BE2C (cell line): ENCODE data around the gene SURF4.

ENCODE experiments used
- DNase-seq: peaks from one replicate; pipeline ENCODE4 v3.0.0-alpha.2; 2020
- H3K27me3 ChIP-seq: fragments of 250-450 bp; sonication (Bioruptor Pico); 2 replicates; pipeline ENCODE4 v1.5.1; 2020; ENCODE audit warnings: mild to moderate bottlenecking
- H3K36me3 ChIP-seq: fragments of 250-450 bp; sonication (Bioruptor Pico); 2 replicates; pipeline ENCODE4 v1.5.1; 2020; ENCODE audit warnings: mild to moderate bottlenecking
- H3K4me1 ChIP-seq: fragments of 250-450 bp; sonication (Bioruptor Pico); 2 replicates; pipeline ENCODE4 v1.5.1; 2020
- H3K4me3 ChIP-seq: 2 replicates; pipeline ENCODE4 v1.5.1; 2011; ENCODE audit warnings: low read depth, low read length
- H3K9me3 ChIP-seq: fragments of 250-450 bp; sonication (Bioruptor Pico); 2 replicates; pipeline ENCODE4 v1.5.1; 2020
- CTCF ChIP-seq: IDR thresholded peaks from 2 replicates; pipeline ENCODE4 v1.5.1; 2012; ENCODE audit warnings: mild to moderate bottlenecking, low read depth, low read length

Gene SURF4

GRCh38 chr9:133345596-133345995, 30.3 kb downstream of the SURF4 start:
- Histone ChIP-seq H3K9me3 (no peaks in the 10 kb centered on the region), H3K4me3 (no peak overlapping the region), H3K4me1 (no peaks in the 10 kb centered on the region; the same call in 1 of the 2 replicates), H3K36me3 (peaks cover 81% of the 10 kb centered on the region), H3K27me3 (no peaks in the 10 kb centered on the region)
- no peak for TF ChIP-seq CTCF
- DNase-seq = no peak

DNA sequence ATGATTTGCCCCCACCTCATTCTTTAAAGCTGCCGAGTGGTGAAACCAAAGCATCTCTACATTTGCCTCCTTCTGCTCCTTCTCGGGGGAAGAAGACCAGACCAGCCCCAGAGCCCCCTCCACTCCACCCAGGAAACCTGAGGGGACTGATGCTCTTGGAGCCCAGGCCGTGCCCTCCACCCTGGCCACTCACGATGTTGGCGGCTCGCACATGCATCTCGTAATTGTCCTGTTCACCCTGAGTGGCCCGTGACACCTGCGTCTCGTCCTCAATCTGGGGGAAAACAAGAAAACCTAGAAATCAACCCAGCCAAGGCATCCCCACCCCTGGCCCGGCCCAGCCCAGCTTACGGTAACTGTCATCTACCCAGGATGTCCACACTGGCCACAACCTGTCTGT, 30.9 kb downstream of the SURF4 start:
- no peak for DNase-seq
- H3K36me3 ChIP-seq = peaks cover 81% of the 10 kb centered on the region

GRCh38 chr9:133344071-133344470, 31.8 kb downstream of the SURF4 start:
- Histone ChIP-seq H3K27me3 (no peaks in the 10 kb centered on the region), H3K9me3 (no peaks in the 10 kb centered on the region), H3K4me1 (no peaks in the 10 kb centered on the region; the same call in 1 of the 2 replicates), H3K4me3 (no peak overlapping the region), H3K36me3 (peaks cover 77% of the 10 kb centered on the region)
- DNase-seq = no peak
- TF ChIP-seq CTCF = no peak

More for the DNA sequence above, 30.9 kb downstream of the SURF4 start:
- Histone ChIP-seq H3K27me3 (no peaks in the 10 kb centered on the region), H3K9me3 (no peaks in the 10 kb centered on the region), H3K4me1 (no peaks in the 10 kb centered on the region; the same call in 1 of the 2 replicates), H3K4me3 (no peak overlapping the region)
- TF ChIP-seq CTCF = no peak

DNA sequence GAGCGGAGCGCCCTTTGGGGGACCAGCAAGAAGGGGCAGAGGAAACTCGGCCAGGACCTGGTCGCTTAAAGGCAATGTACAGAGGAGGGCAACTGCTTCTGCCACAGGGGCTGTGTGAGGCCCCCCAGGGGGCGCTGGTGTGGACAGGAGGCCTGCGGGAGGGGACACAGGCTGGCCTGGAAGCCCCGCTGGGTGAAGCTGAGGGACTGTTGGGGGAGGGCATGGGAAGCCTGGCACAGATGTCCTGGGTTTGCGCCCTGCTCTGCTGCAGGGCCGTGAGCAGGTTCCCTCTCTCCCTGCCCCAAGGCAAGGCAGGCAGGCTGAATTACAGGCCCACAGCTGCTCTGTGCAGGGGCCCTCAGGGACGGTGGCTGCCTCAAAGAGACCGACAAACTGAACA, 33.3 kb downstream of the SURF4 start:
- peak; percentile 51 for TF ChIP-seq CTCF
- Histone ChIP-seq H3K27me3 (no peaks in the 10 kb centered on the region), H3K4me3 (no peak overlapping the region), H3K9me3 (no peaks in the 10 kb centered on the region), H3K4me1 (no peaks in the 10 kb centered on the region; the same call in 1 of the 2 replicates), H3K36me3 (peaks cover 67% of the 10 kb centered on the region)
- DNase-seq = peak; percentile 74

GRCh38 chr9:133342069-133342406, 33.8 kb downstream of the SURF4 start:
- no peak for DNase-seq
- H3K27me3 ChIP-seq = no peaks in the 10 kb centered on the region
- peak; percentile 46 for TF ChIP-seq CTCF
- no peaks in the 10 kb centered on the region; the same call in 1 of the 2 replicates for H3K4me1 ChIP-seq
- H3K4me3 ChIP-seq = no peak overlapping the region
- H3K9me3 ChIP-seq = no peaks in the 10 kb centered on the region
- peaks cover 67% of the 10 kb centered on the region for H3K36me3 ChIP-seq

- peaks cover 67% of the 10 kb centered on the region for H3K36me3 ChIP-seq
Measured at GRCh38 chr9:133341369-133342068, 34.3 kb downstream of the SURF4 start.

More at GRCh38 chr9:133341369-133342068, 34.3 kb downstream of the SURF4 start:
- Histone ChIP-seq H3K9me3 (no peaks in the 10 kb centered on the region), H3K4me1 (no peaks in the 10 kb centered on the region; the same call in 1 of the 2 replicates), H3K27me3 (no peaks in the 10 kb centered on the region), H3K4me3 (no peak overlapping the region)
- no peak for TF ChIP-seq CTCF
- no peak for DNase-seq
